ENCODE measurements around the gene RUNX1. TPM values are rescaled to one million over a fixed set of nuclear protein-coding genes. Genes with fewer than 3 reads are reported as not detected.
A peak's percentile ranks its signal among the peaks of the same experiment; 100 is the strongest.

Gene RUNX1
- total and polyA plus RNA-seq, 7 donors = 8.7 to 230 (median 30.1) TPM

DNA sequence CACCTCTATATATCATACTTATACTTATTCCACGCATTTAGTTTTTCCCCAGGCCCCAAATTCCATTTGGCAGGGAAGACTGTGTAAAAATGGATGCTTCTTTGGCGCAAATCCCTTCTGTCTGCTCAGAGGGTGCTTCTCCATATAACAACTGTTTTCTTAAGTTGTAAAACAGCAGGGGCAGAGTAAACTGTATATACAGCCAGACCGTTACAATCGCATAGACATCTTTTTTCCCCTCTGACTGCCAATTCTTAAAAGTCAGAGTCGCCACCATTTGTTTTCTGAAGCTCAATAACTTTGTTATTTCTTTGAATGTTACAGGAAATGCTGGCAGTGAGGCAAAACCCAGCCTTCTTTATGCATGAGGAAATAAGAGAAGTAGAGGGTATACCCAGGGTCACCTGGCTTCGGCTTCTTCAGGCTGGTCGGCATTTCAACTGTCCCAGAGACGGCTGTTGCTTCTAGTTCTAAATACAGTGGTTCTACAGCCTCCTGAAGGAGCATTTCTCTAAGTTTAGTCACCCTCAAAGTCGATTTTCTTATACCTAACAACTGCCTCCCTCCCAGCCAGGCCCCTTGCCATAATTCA lies 191.9 kb downstream of the RUNX1 start:
- H3K9me3 ChIP-seq = no peaks in the 10 kb centered on the region
- TF ChIP-seq, protein P1, sequence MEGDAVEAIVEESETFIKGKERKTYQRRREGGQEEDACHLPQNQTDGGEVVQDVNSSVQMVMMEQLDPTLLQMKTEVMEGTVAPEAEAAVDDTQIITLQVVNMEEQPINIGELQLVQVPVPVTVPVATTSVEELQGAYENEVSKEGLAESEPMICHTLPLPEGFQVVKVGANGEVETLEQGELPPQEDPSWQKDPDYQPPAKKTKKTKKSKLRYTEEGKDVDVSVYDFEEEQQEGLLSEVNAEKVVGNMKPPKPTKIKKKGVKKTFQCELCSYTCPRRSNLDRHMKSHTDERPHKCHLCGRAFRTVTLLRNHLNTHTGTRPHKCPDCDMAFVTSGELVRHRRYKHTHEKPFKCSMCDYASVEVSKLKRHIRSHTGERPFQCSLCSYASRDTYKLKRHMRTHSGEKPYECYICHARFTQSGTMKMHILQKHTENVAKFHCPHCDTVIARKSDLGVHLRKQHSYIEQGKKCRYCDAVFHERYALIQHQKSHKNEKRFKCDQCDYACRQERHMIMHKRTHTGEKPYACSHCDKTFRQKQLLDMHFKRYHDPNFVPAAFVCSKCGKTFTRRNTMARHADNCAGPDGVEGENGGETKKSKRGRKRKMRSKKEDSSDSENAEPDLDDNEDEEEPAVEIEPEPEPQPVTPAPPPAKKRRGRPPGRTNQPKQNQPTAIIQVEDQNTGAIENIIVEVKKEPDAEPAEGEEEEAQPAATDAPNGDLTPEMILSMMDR (IDR thresholded peaks at IDR 0.05) = no peak
- no peaks in the 10 kb centered on the region for H3K4me1 ChIP-seq
- no peak overlapping the region for H3K27ac ChIP-seq
- peaks cover 20 to 100% of the 10 kb centered on the region in 2 donors for H3K36me3 ChIP-seq (ENCODE audit: insufficient read depth in 1 of 2, low read depth in 1 of 2)
- intact Hi-C loops (cut with DNase I) = no loop called here
- no peak overlapping the region for H3K4me3 ChIP-seq
- no peak for DNase-seq
- 63 to 75% (median 71%) methylated on average over 9 of the region's 9 CpGs for WGBS, 3 donors
- no peaks in the 10 kb centered on the region for H3K27me3 ChIP-seq (ENCODE audit: insufficient read depth in 3 of 3, low read length in 2 of 3)
- no peak for ATAC-seq

DNA sequence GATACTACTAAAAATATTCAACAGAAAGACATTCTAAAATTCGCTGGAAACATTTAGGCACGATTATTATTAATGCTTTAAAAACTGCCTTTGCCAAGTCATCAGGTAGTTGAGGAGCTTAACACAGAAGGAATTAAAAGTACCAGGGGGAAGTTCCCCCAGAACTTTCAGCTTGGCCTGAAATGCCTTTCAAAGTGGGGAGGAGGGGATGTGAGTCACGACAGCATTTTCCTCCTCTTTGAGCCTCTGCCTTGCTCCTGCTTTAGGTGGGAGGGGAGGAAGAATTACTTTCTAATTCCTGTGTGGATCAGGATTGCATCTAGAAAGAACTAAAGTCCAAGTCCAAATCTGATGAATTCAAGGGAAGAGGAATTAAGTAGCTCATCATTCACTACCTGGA lies 196.7 kb downstream of the RUNX1 start:
- WGBS, 3 donors = 45 to 68% (median 46%) methylated on average over 3 of the region's 3 CpGs

DNA sequence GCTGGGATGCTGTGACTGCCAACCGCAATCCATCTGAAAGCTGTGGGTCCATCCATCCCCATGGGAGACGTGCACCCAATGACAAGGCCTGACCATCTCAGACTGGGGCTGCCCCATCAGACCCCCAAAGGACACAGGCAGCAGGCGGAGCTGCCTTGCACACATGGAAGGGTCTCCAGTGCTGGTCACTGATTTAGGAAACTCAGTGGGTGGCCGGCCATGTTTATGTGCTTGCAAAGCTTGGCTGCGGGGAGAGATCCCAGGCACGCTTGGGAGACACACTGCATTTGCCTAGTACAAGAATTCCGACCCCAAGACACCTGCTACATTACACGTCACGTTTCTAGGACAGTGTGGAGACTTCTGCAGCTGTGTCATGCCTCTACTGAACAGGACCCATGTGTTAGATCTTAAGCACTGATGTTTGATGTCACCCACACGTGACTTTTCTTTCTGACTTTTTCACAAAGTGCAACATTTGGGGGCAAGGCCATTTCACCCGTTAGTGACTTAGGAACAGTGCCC lies 198.9 kb downstream of the RUNX1 start:
- TF ChIP-seq, protein P1 (IDR thresholded peaks at IDR 0.05) = no peak
- peak in 1 of 4 donors; percentile 8 for ATAC-seq
- H3K36me3 ChIP-seq (ENCODE audit: insufficient read depth in 1 of 2, low read depth in 1 of 2) = peaks cover 0 to 61% of the 10 kb centered on the region in 2 donors
- intact Hi-C loops (cut with DNase I) = no loop called here
- H3K9me3 ChIP-seq = no peaks in the 10 kb centered on the region
- peak overlapping the region; percentile 56 for H3K27ac ChIP-seq
- 59 to 80% (median 67%) methylated on average over 11 of the region's 11 CpGs for WGBS, 3 donors
- no peak for DNase-seq
- no peak overlapping the region for H3K4me3 ChIP-seq
- H3K4me1 ChIP-seq = peaks cover 29% of the 10 kb centered on the region
- H3K27me3 ChIP-seq (ENCODE audit: insufficient read depth in 3 of 3, low read length in 2 of 3) = no peaks in the 10 kb centered on the region

More for the DNA sequence above, 196.7 kb downstream of the RUNX1 start:
- TF ChIP-seq, protein P1 (IDR thresholded peaks at IDR 0.05) = no peak
- peak overlapping the region; percentile 41 for H3K27ac ChIP-seq
- peaks cover 4 to 83% of the 10 kb centered on the region in 2 donors for H3K36me3 ChIP-seq (ENCODE audit: insufficient read depth in 1 of 2, low read depth in 1 of 2)
- no peak for ATAC-seq
- no peak overlapping the region for H3K4me3 ChIP-seq
- no peak for DNase-seq
- peaks cover 11% of the 10 kb centered on the region for H3K4me1 ChIP-seq
- intact Hi-C loops (cut with DNase I) = no loop called here
- H3K9me3 ChIP-seq = no peaks in the 10 kb centered on the region
- H3K27me3 ChIP-seq (ENCODE audit: insufficient read depth in 3 of 3, low read length in 2 of 3) = no peaks in the 10 kb centered on the region

DNA sequence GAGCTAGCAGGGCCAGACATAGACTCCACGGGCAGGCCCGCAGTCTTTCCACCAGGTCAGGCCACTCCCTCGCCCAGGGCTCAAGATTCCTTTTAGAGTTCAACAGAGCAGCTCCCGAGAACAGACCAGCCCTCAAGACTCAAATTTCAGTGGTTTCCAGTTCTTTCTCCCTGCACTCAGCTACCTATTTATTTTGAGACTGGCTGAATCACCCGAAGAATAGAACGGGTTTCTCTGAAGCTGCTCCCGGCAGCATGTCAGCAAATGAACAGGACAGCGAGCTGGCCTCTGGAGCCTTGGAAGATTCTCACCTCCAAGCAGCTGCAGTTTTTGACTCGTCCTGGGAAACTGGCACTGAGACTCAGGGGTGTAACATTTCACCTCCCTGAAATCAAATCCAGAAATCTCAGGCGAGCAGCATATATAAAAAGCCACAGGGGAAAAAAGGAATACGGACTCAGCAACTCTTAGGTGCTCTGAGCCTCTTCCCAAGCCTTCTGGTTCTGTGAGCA lies 202.4 kb downstream of the RUNX1 start:
- TF ChIP-seq, protein P1 (IDR thresholded peaks at IDR 0.05) = no peak
- DNase-seq = peak in 1 of 2 donors; percentile 75
- Histone ChIP-seq H3K27me3 (ENCODE audit: insufficient read depth in 3 of 3, low read length in 2 of 3) (no peaks in the 10 kb centered on the region), H3K36me3 (ENCODE audit: insufficient read depth in 1 of 2, low read depth in 1 of 2) (peaks cover 0 to 30% of the 10 kb centered on the region in 2 donors), H3K27ac (peak overlapping the region; percentile 93), H3K9me3 (no peaks in the 10 kb centered on the region), H3K4me3 (no peak overlapping the region), H3K4me1 (peaks cover 47% of the 10 kb centered on the region)
- WGBS, 3 donors = 14 to 17% (median 16%) methylated on average over 11 of the region's 11 CpGs
- peak; percentile 47 to 74 (median 59) for ATAC-seq
- intact Hi-C loops (cut with DNase I) = loop anchor here (10.0 kb wide), 1 partner anchor 102 kb away; no protein-coding TSS in a partner anchor

Data from psoas muscle (tissue), 8 donors.